22Rv1 (cell line): ENCODE results near the gene CNTF.

ENCODE experiments used
- H3K27ac ChIP-seq: fragments of 450-650 bp; 2 replicates; pipeline ENCODE4 v1.5.1; 2017
- ZFX ChIP-seq: fragments of 450-650 bp; IDR thresholded peaks from 2 replicates; pipeline ENCODE4 v1.6.1; 2017; ENCODE audit warnings: antibody characterized with exemption, borderline replicate concordance
- TF ChIP-seq, protein P1 (sequence below): fragments of 450-650 bp; IDR thresholded peaks from 2 replicates; pipeline ENCODE4 v1.5.1; 2017; ENCODE audit warnings: mild to moderate bottlenecking

The CNTF gene, protein sequence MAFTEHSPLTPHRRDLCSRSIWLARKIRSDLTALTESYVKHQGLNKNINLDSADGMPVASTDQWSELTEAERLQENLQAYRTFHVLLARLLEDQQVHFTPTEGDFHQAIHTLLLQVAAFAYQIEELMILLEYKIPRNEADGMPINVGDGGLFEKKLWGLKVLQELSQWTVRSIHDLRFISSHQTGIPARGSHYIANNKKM

GRCh38 chr11:58622344-58622743, at the start of gene CNTF:
TSS of gene CNTF (plus strand) at chr11:58622665. CDS start at chr11:58622753, 88 bp downstream.
- no peak within 1 kb of the TSS for H3K27ac ChIP-seq
- TF ChIP-seq, protein P1, sequence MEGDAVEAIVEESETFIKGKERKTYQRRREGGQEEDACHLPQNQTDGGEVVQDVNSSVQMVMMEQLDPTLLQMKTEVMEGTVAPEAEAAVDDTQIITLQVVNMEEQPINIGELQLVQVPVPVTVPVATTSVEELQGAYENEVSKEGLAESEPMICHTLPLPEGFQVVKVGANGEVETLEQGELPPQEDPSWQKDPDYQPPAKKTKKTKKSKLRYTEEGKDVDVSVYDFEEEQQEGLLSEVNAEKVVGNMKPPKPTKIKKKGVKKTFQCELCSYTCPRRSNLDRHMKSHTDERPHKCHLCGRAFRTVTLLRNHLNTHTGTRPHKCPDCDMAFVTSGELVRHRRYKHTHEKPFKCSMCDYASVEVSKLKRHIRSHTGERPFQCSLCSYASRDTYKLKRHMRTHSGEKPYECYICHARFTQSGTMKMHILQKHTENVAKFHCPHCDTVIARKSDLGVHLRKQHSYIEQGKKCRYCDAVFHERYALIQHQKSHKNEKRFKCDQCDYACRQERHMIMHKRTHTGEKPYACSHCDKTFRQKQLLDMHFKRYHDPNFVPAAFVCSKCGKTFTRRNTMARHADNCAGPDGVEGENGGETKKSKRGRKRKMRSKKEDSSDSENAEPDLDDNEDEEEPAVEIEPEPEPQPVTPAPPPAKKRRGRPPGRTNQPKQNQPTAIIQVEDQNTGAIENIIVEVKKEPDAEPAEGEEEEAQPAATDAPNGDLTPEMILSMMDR, result no peak
- TF ChIP-seq ZFX, result no peak

DNA sequence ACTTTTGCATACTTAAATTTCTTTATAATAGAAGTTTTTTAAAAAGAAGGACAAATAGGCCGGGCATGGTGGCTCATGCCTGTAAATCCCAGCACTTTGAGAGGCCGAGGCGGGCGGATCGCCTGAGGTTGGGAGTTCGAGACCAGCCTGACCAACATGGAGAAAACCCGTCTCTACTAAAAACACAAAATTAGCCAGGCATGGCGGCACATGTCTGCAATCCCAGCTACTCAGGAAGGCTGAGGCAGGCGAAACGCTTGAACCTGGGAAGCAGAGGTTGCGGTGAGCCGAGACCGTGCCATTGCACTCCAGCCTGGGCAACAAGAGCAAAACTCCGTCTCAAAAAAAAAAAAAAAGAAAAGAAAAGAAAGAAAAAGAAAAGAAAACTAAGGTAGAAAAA, 49.6 kb upstream of the CNTF start:
- peak overlapping the region; percentile 99 for H3K27ac ChIP-seq

DNA sequence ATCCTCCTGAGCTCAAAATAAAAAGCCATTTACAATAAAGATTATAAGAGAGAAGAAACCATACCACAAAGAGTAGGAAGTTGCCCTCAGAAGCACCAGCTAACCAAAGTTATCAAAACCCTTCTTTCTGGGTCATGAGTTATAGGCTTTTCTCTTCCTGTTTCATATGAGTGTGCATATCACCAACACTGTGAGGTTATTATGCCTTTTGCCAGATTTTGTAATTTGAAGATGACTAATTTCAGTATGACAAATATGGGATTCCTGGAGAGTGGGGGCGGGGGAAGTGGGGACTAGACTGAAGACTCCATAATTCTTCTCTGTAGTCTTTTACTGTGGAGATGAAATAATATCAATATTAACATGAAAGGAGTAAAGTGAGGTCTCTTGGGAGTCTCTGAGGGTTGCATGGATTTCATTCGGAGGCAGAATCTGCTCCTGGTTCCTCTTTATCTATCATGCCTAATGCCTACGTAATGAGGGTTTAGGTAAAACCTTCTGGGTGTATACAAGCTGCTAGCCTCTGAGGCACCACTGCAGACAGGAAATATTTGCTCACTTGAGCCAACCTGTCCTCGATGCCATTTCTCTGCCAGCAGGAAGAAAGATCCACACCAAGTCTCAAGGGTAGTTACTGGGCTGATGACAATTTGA, 48.9 kb upstream of the CNTF start:
- H3K27ac ChIP-seq, result peak overlapping the region; percentile 99
- TF ChIP-seq, protein P1, result no peak
- no peak for TF ChIP-seq ZFX

DNA sequence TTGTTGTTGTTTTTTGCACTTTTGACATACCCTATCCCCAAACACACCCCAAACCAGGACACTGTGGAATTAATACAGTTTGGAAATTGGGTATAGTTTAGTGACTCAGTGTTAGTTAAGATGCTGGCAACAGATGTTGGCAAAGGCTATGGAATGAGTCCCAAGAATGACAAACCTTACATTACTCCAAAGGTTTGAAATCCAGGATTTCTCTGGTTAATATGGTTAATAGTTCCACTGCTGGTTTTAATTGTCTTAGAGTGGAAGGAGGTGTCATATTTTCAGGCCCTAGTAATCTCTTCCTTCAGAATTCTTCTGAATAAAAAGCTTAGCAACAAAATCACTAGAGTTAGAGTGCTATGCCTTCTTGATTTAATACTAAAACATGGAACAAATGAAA, 47.6 kb upstream of the CNTF start:
- H3K27ac ChIP-seq, result peak overlapping the region; percentile 99
- TF ChIP-seq, protein P1, result no peak
- no peak for TF ChIP-seq ZFX

- peak within 1 kb of the TSS; percentile 99 for H3K27ac ChIP-seq
- TF ChIP-seq, protein P1, result no peak
- no peak for TF ChIP-seq ZFX
These were observed 47.0 kb upstream of the CNTF start, which contains the start of gene LPXN for GRCh38 chr11:58575377-58576020. TSS of gene LPXN (minus strand) at chr11:58575856. CDS start at chr11:58575772, 84 bp downstream.

GRCh38 chr11:58576887-58577471, 45.5 kb upstream of the CNTF start:
- H3K27ac ChIP-seq, result peak overlapping the region; percentile 99
- TF ChIP-seq ZFX, result no peak
- TF ChIP-seq, protein P1, result peak; percentile 65

DNA sequence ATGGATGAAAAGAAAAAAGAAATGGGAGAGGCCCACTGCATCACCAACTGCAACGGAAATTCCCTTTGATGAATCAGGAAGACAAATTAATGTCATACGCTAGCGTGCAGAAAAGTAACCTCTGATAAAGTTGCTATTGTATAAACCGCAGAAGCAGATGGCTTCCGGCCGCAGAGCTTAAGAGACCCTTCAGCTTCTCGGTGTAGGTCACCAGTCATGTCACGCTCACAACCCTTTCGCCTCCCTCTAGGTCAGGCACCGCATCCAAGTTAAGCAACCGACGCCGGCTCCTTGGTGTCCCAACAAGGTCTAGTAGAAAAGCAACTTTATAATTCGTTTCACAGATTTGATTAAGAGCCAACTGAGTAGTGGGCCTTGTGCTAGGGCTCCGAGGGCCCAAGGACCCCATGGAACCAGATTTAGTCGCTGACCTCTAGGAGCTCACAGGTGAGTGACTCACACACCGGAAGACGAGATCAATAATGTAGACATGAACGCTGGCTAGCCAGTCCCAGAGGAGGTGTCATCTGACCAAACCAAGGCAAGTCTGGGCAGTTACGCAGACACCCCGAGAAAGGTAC, 44.8 kb upstream of the CNTF start:
- TF ChIP-seq, protein P1, result no peak
- TF ChIP-seq ZFX, result no peak
- peak overlapping the region; percentile 99 for H3K27ac ChIP-seq
